D721Med (cell line): ENCODE data around the gene PRUNE2.

ENCODE experiments used
- DNase-seq: peaks from one replicate; pipeline ENCODE4 v3.0.0; 2011; ENCODE audit warnings: low spot score; ENCODE audit not compliant: insufficient read length
- FAIRE-seq: peaks from 2 replicates; lab custom pipeline; 2011; peaks lifted over from hg19 to GRCh38; lab: Jason Lieb, UNC
- TF ChIP-seq, protein P1 (sequence below): IDR thresholded peaks from 2 replicates; pipeline ENCODE4 v1.5.1; 2012; ENCODE audit warnings: mild to moderate bottlenecking, control low read depth; ENCODE audit not compliant: insufficient read depth; ENCODE audit errors: missing control alignments

Gene PRUNE2

DNA sequence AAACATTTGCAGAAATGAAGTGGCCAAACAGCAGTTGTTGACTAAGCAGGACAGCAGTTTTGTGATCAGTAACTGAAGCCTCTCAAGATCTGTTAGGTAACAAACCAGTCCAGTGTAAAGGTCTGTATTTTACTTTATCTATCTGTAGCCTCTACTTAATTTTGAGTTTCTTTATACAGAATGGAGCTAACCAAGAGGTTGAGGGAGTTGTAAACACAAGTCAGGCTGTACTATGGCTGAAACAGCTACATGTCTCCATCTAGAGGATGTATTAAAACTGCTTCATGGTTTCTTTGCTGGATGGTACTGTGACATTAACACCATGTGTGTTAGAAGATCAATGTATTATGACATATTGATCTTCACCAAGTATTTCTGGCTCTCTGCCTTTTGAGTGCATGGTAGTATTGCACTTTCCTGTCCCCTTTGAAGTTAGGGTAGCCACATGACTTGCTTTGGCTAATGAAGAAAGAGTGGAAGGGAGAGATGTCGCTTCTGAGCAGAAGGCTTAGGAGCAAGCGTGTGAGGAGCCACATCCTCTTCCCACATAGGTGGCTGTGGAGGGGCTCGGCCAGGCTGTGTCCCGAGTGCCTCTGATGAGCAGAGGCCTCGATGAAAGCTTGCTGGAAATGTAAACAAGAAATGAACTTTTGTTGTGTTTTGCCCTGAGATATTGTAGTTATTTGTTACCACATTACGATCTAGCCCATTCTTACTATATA is 247.2 kb downstream of the PRUNE2 start:
- FAIRE-seq (no peak), DNase-seq (no peak)
- TF ChIP-seq, protein P1, sequence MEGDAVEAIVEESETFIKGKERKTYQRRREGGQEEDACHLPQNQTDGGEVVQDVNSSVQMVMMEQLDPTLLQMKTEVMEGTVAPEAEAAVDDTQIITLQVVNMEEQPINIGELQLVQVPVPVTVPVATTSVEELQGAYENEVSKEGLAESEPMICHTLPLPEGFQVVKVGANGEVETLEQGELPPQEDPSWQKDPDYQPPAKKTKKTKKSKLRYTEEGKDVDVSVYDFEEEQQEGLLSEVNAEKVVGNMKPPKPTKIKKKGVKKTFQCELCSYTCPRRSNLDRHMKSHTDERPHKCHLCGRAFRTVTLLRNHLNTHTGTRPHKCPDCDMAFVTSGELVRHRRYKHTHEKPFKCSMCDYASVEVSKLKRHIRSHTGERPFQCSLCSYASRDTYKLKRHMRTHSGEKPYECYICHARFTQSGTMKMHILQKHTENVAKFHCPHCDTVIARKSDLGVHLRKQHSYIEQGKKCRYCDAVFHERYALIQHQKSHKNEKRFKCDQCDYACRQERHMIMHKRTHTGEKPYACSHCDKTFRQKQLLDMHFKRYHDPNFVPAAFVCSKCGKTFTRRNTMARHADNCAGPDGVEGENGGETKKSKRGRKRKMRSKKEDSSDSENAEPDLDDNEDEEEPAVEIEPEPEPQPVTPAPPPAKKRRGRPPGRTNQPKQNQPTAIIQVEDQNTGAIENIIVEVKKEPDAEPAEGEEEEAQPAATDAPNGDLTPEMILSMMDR, result peak; percentile 48

DNA sequence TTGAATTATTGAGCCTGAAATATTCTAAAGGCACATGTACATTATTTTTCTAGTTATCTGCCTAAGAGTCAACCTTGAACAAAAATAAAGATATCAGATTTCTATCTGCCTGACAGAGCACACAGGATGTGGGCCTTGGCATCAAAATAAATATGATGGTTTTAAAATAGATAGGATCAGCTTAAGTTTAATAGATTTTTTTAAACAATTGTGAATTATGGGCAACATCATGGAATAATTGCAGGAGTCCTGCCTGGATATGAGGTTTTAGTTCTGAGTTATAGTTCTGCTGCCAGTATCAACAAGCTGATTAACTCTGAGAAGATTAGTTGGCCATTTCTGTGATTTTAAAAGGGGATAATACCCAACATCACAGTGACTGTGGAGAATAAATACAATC is 248.6 kb downstream of the PRUNE2 start:
- TF ChIP-seq, protein P1, result no peak
- DNase-seq (no peak), FAIRE-seq (no peak)

DNA sequence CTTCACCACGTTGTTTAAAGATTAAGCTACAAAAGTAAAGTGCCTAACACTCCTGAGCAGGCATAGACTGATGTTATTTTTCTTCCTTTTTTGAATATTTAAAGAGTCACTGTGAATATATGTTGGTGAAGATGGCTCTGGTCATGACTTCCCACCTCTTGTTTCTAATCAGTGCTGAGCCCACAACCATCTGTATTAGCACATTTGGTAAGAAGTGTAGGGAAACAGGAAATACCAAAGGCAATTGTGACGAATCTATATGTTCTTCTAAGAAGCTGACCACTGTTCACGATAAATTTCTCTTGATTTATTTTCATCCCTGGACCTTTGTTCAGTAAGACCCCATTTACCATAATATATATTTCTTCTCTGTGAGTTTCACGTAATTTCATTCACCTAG is 249.9 kb downstream of the PRUNE2 start:
- FAIRE-seq (no peak), DNase-seq (no peak)
- TF ChIP-seq, protein P1, result no peak

DNA sequence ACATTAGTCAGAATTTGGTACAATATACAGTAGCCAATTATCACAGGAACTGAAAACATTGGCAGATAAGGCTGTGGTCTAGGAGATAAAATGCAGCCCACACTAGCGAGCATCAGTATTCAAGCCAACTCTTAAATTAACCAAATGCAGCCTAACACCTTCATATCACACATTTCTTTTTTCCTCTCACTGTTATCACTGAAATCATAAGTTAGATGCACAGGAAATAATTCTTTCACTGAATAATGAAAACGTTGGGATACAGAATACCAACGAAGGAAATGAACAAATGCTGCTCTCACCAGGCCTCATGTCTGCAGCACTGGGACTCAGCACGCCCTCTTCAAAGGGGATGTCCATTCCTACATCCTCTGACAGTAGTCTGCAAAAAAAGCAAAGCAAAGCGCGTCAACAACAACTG is 250.8 kb downstream of the PRUNE2 start:
- DNase-seq (no peak), FAIRE-seq (no peak)
- TF ChIP-seq, protein P1, result no peak

DNA sequence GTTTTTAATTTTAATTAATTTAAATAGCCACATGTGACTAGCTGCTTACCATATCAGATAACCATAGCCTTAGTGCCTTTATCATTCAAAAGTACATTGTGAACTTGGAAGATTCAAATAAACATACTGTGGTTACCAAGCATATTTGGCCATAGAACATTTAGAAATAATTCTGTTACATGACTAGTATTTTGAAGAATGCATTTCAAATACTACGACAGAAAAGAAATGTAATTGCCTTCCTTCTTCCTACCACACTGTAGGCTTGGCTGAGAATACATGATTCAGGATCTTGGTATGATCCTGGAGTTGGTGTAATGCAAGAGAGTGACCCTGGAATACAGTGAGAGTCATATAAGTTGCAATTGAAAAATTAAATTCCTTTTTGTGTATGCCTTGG is 251.3 kb downstream of the PRUNE2 start:
- DNase-seq, result no peak
- TF ChIP-seq, protein P1, result no peak

DNA sequence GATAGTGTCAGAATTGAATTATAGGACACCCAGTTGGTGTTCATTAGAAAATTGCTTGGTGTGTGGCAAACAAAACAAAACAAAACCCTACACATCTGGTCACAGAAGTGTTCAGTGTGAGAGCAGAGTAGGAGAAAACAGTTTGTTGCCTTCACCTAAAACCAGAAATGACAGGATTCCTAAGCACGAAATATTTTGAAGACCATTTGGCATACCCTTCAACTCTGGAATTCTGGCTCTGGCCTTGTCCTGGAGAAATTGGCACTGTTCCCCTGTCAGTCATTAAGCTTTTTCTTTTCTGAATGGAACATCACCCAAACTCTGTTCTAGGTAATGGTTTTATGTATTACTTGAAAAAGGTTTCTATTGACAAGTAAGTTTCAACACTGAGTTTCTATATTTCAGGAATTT is 251.9 kb downstream of the PRUNE2 start:
- FAIRE-seq, result no peak

More for the DNA sequence above, 251.3 kb downstream of the PRUNE2 start:
- FAIRE-seq, result no peak

DNA sequence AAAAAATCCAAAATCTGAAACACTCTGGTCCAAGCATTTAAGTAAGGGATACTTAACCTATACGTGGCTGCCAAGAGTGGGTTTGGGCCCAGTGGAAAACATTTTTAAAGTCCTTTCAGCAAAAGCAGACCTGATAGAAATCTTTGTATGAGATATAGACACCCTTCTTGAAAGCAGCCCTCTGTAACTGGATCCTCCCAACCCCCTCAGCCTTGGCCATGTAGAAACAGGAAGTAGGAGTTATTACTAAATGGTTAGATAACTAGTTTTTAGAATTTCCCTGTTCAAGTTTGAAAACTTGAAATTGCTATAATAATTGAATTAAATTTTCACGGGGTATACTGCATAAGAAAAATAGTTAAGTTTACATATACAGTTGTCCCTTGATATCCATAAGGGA is 253.0 kb downstream of the PRUNE2 start:
- DNase-seq (no peak), FAIRE-seq (no peak)
- TF ChIP-seq, protein P1, result no peak

More for the DNA sequence above, 251.9 kb downstream of the PRUNE2 start:
- TF ChIP-seq, protein P1, result no peak
- DNase-seq, result no peak
